ENCODE measurements around the gene SYT5.

GRCh38 chr19:55173186-55173713, 6.8 kb downstream of the SYT5 start:
- TF ChIP-seq POLR2AphosphoS5 (IDR thresholded peaks at IDR 0.05; ENCODE audit: low read depth, low read length) = no peak
- no peak for TF ChIP-seq TAF1 (IDR thresholded peaks at IDR 0.05; ENCODE audit: borderline replicate concordance, insufficient read depth, low read length)
- no peak for TF ChIP-seq FOXP2 (optimal IDR thresholded peaks at IDR 0.05; ENCODE audit: borderline replicate concordance, extremely low read depth, extremely low read length, insufficient read depth)

Measured in PFSK-1 (cell line).